T follicular helper cell (primary cell): Measurements from ENCODE around the gene FNBP1.

Experiments
- DNase-seq: peaks from one replicate; pipeline ENCODE4 v3.0.0-alpha.2; 2020; ENCODE audit warnings: low read depth
- total RNA-seq, 2 experiments: gene quantifications; one replicate each; lab custom pipeline; 2026; lab: John Stamatoyannopoulos, UW

FNBP1 gene
- 380 to 408 reads per million in 2 experiments for total RNA-seq

- peak; percentile 74 for DNase-seq
Observed at GRCh38 chr9:130042885-130043653, at the start of gene FNBP1. Gene FNBP1, minus strand, starts transcription at chr9:130043189. Its CDS starts 214 bp downstream, at chr9:130042975.

DNA sequence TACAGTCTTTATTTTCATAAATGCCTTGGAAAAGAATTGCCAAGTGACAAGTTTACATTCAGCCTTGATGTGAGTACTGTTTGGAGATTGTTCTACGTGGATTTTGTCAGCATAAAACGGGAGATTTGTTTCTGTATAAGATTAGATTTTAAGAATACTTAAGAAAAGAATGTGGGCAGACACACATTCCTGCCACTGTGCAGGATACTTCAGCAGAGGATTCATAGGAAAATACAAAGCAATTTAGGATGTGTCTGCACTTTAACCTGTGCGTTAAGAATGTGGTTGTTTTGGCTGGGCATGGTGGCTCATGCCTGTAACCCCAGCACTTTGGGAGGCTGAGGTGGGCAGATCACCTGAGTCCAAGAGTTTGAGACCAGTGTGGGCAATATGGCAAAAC is 47.9 kb upstream of the FNBP1 start:
- DNase-seq, result no peak

DNA sequence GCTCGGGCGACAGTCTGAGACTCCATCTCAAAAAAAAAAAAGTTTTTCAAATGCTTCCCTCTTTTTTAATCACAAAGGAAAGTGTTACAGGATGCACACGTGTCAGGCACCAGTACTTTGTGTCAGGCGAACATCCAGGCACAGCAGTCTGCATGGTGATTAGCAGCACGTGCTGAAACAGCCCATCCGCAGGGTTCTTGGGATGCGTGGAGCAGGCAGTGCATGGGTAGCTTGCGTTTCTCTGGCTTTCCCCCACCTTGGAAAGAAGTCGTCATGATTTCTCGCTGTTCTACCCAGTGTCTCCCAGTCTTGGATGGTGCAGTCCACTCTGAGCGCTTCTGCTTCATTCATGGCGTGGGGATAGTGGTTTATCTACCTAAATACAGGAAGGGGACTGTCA is 46.2 kb upstream of the FNBP1 start:
- DNase-seq, result no peak

GRCh38 chr9:130088051-130088450 is 45.1 kb upstream of the FNBP1 start:
- DNase-seq, result no peak

- no peak for DNase-seq
Observed at GRCh38 chr9:130084337-130084736, 41.3 kb upstream of the FNBP1 start.

GRCh38 chr9:130078547-130078946 is 35.6 kb upstream of the FNBP1 start:
- no peak for DNase-seq

DNA sequence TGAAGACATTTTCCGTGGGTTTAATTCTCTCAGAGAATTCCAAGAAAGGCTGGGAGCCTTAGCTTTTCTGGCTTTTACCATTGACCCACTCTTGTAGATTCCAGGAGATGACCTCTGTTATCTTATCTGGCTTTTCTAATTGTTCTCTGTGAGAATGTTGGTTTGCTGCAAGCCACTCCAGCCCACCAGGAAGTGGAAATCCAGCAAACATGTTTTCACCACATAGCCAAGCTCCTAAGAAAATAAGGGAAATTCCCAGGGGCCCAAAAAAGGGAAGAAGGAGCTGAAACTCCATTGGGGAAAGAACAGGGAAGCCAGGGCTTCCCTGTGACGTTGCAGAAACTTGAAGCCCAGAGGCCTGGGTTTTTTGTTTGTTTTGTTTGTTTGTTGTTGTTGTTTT is 30.4 kb upstream of the FNBP1 start:
- no peak for DNase-seq

GRCh38 chr9:130072515-130073235 is 29.7 kb upstream of the FNBP1 start:
- no peak for DNase-seq

GRCh38 chr9:130069048-130069447 is 26.1 kb upstream of the FNBP1 start:
- no peak for DNase-seq

- DNase-seq, result no peak
Observed at GRCh38 chr9:130064621-130065020, 21.6 kb upstream of the FNBP1 start.

DNA sequence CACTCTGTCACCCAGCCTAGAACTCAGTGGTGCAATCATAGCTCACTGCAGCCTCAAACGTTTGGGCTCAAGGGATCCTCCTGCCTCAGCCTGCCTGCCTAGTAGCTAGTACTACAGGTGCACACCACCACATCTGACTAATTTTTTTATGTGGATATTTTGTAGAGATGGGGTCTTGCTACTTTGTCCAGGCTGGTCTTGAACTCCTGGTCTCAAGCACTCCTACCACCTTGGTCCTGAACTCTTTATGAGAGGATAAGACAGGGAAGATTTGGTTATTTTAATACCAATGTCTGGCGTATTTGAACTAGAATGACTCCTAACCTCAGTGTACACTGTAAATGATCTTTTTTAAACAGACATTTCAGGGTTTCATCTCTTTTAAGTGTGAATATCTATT is 19.8 kb upstream of the FNBP1 start:
- no peak for DNase-seq

DNA sequence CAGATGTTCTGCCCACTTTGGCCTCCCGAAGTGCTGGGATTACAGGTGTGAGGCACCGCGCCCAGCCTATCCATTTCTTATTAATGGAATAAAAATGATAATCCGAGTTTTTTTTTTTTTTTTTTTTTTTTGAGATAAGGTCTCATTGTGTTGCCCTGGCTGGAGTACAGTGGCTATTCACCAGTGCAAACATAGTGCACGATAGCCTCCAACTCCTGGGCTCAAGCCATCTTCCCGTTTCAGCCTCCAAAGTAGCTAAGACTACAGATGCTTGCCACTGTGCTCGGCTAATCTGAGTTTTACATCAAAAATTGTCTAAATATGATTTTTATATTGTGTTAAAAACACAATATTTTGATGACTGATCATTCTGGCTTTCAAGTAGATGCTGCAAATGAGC is 17.3 kb upstream of the FNBP1 start:
- no peak for DNase-seq

- no peak for DNase-seq
Observed at GRCh38 chr9:130058887-130059286, 15.9 kb upstream of the FNBP1 start.

DNA sequence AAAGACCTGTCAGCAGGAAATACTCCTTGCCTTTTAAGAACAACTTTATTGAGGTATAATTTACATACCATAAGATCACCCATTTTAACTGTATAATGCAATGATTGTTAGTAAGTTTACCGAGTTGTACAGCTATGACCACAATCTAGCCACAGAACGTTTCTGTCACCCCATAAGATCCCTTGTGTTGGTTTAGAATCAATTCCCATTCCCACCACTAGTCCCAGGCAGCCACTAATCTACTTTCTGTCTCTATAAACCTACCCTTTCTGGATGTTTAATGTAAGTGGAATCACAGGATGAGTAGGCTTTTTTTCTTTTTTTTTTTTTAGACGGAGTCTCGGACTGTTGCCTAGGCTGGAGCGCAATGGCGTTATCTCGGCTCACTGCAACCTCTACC is 15.2 kb upstream of the FNBP1 start:
- no peak for DNase-seq

- no peak for DNase-seq
Observed at GRCh38 chr9:130054820-130055219, 11.8 kb upstream of the FNBP1 start.

DNA sequence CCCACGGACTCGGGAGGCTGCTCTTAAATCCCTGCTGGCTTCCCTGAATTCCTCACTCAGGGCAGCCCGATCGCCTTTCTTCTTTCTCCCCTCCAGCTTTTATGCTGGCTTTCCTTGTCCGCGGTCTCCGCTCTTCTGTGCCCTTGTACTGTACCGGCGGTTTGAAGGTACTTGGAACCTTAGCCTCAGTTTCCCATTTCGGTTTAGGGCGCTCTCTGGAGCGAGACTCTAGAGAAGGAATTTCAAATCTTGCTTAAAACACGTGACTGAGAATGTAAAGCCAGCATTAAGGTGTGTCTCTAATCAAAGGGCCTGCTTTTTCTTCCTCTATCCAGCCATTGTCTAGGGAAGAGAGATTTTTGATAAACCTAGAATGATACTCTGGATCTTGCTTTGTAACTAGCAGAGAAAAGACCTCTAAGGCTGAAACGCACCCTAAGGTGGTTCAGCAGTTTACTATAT is 11.4 kb upstream of the FNBP1 start:
- DNase-seq, result no peak

GRCh38 chr9:130053504-130054324 is 10.7 kb upstream of the FNBP1 start, which contains the start of gene GPR107:
Gene GPR107, plus strand, starts transcription at chr9:130053906. Its CDS starts 27 bp downstream, at chr9:130053933.
- peak; percentile 61 for DNase-seq

DNA sequence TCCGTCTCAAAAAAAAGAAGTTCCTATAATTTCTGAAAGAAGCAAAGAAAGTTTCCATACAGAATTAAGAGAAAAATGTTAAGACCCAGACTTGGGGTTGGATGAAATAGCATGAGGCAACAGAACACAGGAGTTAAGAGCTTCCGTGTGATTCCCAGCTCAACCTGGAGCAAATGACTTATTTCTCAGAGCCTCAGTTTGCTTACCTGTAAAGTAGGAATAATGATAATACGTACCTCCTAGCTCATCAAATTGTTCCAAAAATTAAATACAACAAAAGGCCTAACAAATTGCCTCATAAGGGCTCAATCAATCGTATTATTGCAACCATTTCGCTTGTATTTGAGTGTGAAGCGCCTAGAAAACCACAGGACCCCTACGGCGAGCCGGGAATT is 10.1 kb upstream of the FNBP1 start:
- DNase-seq, result no peak

- no peak for DNase-seq
Observed at GRCh38 chr9:130051855-130052254, 8.9 kb upstream of the FNBP1 start.

GRCh38 chr9:130050462-130050861 is 7.5 kb upstream of the FNBP1 start:
- no peak for DNase-seq

DNA sequence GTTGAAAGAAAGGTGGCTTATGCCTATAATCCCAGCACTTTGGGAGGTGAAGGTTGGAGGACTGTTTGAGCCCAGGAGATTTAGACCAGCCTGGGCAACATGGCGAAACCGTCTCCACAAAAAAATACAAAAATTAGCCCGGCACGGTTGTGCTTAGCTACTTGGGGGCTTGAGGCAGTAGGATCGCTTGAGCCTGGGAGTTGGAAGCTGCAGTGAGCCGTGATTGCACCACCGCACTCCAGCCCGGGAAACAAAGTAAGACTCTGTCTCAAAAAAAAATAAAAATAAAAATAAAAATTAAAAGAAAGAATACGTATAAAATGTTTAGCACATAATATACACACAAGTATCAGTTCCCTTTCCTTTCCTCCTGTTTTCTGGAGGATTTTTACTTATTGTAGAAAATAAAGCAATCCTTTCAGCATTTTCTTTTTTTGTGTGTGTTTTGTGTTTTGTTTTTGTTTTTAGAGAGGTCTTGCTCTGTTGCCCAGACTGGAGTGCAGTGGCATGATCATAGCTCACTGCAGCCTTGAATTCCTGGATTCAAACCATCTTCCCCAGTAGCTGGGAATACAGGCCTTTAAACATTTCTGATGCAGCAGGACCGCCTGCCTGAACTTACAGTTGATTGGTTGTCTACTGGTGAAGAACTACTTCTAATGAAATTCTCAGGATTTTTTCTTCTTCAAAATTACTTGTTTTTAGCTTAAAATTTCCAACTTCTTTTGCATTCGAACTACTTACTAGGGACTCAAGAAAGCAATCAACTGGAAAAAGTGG is 6.6 kb upstream of the FNBP1 start:
- no peak for DNase-seq
